GM12878 (cell line): ENCODE data around the gene NFE2L3. TPM values are rescaled to one million over a fixed set of nuclear protein-coding genes. Genes with fewer than 3 reads are reported as not detected.

Experiments used
- BACH1 ChIP-seq: fragments of 450-650 bp; IDR thresholded peaks from 2 replicates; pipeline ENCODE4 v1.6.1; 2017; ENCODE audit warnings: mild to moderate bottlenecking, borderline replicate concordance
- CUX1 ChIP-seq: IDR thresholded peaks from 2 replicates; pipeline ENCODE4 v1.6.1; 2012; ENCODE audit warnings: improper control_type of control experiment, low read depth, low read length; ENCODE audit not compliant: insufficient replicate concordance
- EP300 ChIP-seq, 2 experiments: fragments of 150-350 bp in 1 of 2; IDR thresholded peaks; 2 replicates each; pipeline ENCODE4 v1.6.1; 2011 to 2012; ENCODE audit warnings: low read depth in 2 of 2, low read length in 2 of 2, borderline replicate concordance in 1 of 2, improper control_type of control experiment in 1 of 2, inconsistent platforms in 1 of 2; ENCODE audit not compliant: control insufficient read depth in 1 of 2
- MXI1 ChIP-seq: fragments of 150-350 bp; IDR thresholded peaks from 2 replicates; pipeline ENCODE4 v1.6.1; 2011; ENCODE audit warnings: low read depth, mild to moderate bottlenecking, inconsistent platforms, low read length, improper control_type of control experiment
- NFIC ChIP-seq: IDR thresholded peaks from 2 replicates; pipeline ENCODE4 v1.6.1; 2012; ENCODE audit warnings: low read depth, mild to moderate bottlenecking, inconsistent platforms, low read length, moderate library complexity
- NFYB ChIP-seq: IDR thresholded peaks from 2 replicates; pipeline ENCODE4 v1.6.1; 2011; ENCODE audit warnings: low read depth, mild to moderate bottlenecking, low read length, improper control_type of control experiment, moderate library complexity; ENCODE audit not compliant: insufficient read depth
- POLR2AphosphoS5 ChIP-seq: IDR thresholded peaks from 2 replicates; pipeline ENCODE4 v1.6.1; 2011; ENCODE audit warnings: mild to moderate bottlenecking, low read length, inconsistent platforms
- RB1 ChIP-seq: fragments of 450-650 bp; formaldehyde crosslinking; IDR thresholded peaks from 2 replicates; pipeline ENCODE4 v1.6.1; 2017; ENCODE audit warnings: mild to moderate bottlenecking, borderline replicate concordance
- RBBP5 ChIP-seq: fragments of 200-600 bp; sonication (generic); conservative IDR thresholded peaks from 2 replicates; pipeline ENCODE4 v1.6.1; 2016
- REST ChIP-seq: IDR thresholded peaks from 2 replicates; pipeline ENCODE4 v1.6.1; 2012; ENCODE audit warnings: mild to moderate bottlenecking, low read depth, low read length
- SP1 ChIP-seq: IDR thresholded peaks from one replicate; pipeline ENCODE4 v1.6.1; 2011; ENCODE audit warnings: low read depth, low read length
- TCF3 ChIP-seq: IDR thresholded peaks from 2 replicates; pipeline ENCODE4 v1.6.1; 2012; ENCODE audit warnings: low read depth, mild to moderate bottlenecking, low read length, borderline replicate concordance; ENCODE audit not compliant: insufficient read depth
- ZBTB4 ChIP-seq: fragments of 450-650 bp; formaldehyde crosslinking; IDR thresholded peaks from 2 replicates; pipeline ENCODE4 v1.4.0; 2022; ENCODE audit warnings: mild to moderate bottlenecking, moderate library complexity
- ZNF384 ChIP-seq: IDR thresholded peaks from 2 replicates; pipeline ENCODE4 v1.6.1; 2012; ENCODE audit warnings: low read depth, mild to moderate bottlenecking, low read length, improper control_type of control experiment, borderline replicate concordance
- polyA plus RNA-seq, 11 experiments: library from polyadenylated mRNA; depleted of rRNA in 4 of 11; unstranded in 6 of 11; stranded (reverse) in 5 of 11; fragments of >200 nt; fragmentation: Nextera tagmentation in 4 of 11; fragmentation: Illumina TruSeq in 1 of 11; extraction: Ambion mirVana in 4 of 11; extraction: Trizol in 1 of 11; gene quantifications; 1 replicate in 1 of 11; 2 replicates in 10 of 11; pipeline versions ENCODE4 v1.2.1 to v1.2.3, GENCODE V29; 2011 to 2016; ENCODE audit warnings: inconsistent platforms in 2 of 11, missing spikeins in 2 of 11, low read depth in 1 of 11
- total RNA-seq, 4 experiments: library from RNA; depleted of rRNA in 3 of 4; stranded (reverse); fragments of >200 nt in 3 of 4; fragmentation: Illumina TruSeq in 1 of 4; extraction: Trizol in 1 of 4; gene quantifications; 2 replicates each; pipeline versions ENCODE4 v1.2.1 to v1.2.3, GENCODE V29; 2013 to 2021

NFE2L3 gene
- total and polyA plus RNA-seq, 10 of the 15 experiments (the other 5 are each of a cell fraction or from before 2014, with no cell fraction given): 4.4 to 34.9 (median 13.0) TPM

GRCh38 chr7:26192485-26193087 lies 40.6 kb downstream of the NFE2L3 start (continued):
- TF ChIP-seq REST: no peak
- peak; percentile 71; the same call in 1 of the 2 replicates for TF ChIP-seq BACH1
- TF ChIP-seq RBBP5: no peak
- no peak for TF ChIP-seq CUX1
- TF ChIP-seq EP300 (IDR thresholded peaks at IDR 0.05; ENCODE audit: borderline replicate concordance in 1 of 2, control insufficient read depth in 1 of 2, low read depth in 2 of 2, low read length in 2 of 2): no peak
- 0 out of 2 replicates have a peak, but pooled peaks have one; percentile 7 for TF ChIP-seq ZBTB4 (CRISPR knock-in tag)
- no peak for TF ChIP-seq RB1
- no peak for TF ChIP-seq TCF3
- TF ChIP-seq NFIC: 0 out of 2 replicates have a peak, but pooled peaks have one; percentile 15
- no peak; the same call in 1 of the 2 replicates for TF ChIP-seq MXI1
- TF ChIP-seq SP1: no peak
- no peak for TF ChIP-seq NFYB
- no peak for TF ChIP-seq ZNF384
- peak; percentile 81 for TF ChIP-seq POLR2AphosphoS5
